C4-2B (cell line): Measurements from ENCODE around the gene FHOD1.

Source experiments
- ZFX ChIP-seq: fragments of 450-650 bp; IDR thresholded peaks from 2 replicates; pipeline ENCODE4 v1.6.1; 2017
- TF ChIP-seq, protein P1 (sequence below): fragments of 450-650 bp; conservative IDR thresholded peaks from 2 replicates; pipeline ENCODE4 v1.5.1; 2017; ENCODE audit warnings: mild to moderate bottlenecking

DNA sequence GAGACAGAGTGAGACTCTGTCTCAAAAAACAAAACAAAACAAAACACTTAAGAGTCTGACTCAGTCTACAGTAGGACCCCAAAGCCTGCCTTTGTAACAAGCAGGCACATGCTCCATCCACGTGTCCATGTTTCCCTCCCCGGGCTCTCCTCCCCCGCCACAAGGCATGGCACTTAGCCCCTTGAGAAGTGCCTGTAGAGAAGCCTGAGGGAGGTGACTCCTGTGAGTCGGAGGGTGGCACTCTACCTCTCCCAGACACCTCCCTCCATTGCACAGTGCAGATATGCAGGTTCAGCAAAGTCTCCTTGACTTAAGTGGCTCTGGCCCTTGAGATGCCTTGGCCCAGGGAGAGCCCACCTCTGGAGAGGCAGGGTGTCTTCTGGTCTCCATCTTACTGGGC is 6.8 kb downstream of the FHOD1 start:
- TF ChIP-seq, protein P1, sequence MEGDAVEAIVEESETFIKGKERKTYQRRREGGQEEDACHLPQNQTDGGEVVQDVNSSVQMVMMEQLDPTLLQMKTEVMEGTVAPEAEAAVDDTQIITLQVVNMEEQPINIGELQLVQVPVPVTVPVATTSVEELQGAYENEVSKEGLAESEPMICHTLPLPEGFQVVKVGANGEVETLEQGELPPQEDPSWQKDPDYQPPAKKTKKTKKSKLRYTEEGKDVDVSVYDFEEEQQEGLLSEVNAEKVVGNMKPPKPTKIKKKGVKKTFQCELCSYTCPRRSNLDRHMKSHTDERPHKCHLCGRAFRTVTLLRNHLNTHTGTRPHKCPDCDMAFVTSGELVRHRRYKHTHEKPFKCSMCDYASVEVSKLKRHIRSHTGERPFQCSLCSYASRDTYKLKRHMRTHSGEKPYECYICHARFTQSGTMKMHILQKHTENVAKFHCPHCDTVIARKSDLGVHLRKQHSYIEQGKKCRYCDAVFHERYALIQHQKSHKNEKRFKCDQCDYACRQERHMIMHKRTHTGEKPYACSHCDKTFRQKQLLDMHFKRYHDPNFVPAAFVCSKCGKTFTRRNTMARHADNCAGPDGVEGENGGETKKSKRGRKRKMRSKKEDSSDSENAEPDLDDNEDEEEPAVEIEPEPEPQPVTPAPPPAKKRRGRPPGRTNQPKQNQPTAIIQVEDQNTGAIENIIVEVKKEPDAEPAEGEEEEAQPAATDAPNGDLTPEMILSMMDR = no peak
- TF ChIP-seq ZFX = no peak
